Hepatocyte (in vitro differentiated cells): Measurements from ENCODE around the gene C1orf87.

Source experiments
- EZH2 ChIP-seq: fragments of 200-600 bp; sonication (generic); IDR thresholded peaks from 2 replicates; pipeline ENCODE4 v1.6.1; 2016; ENCODE audit warnings: antibody characterized with exemption, mild to moderate bottlenecking, borderline replicate concordance
- TF ChIP-seq, protein P1 (sequence below): fragments of 200-600 bp; sonication (generic); IDR thresholded peaks from 2 replicates; pipeline ENCODE4 v1.5.1; 2016; ENCODE audit warnings: antibody characterized with exemption, mild to moderate bottlenecking; ENCODE audit not compliant: poor library complexity

DNA sequence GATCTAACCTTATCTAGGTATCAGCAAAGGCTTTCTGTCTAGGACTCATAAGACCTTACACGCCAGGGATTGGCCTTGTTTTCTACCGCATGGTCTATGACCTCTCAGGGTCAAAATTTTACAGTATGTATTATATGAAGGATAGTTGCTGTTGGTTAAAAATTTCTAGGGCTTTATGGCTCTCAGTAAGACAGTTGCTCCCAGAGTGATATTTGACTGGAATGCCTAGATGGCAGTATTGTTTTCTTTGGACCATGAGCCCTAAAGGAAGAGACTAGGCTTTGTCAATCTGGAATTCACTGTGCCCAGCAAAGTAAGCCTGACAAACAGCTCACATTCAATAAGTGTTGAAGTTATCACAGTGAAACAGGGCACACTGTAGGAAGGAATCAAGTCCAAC is 37.6 kb downstream of the C1orf87 start:
- TF ChIP-seq, protein P1, sequence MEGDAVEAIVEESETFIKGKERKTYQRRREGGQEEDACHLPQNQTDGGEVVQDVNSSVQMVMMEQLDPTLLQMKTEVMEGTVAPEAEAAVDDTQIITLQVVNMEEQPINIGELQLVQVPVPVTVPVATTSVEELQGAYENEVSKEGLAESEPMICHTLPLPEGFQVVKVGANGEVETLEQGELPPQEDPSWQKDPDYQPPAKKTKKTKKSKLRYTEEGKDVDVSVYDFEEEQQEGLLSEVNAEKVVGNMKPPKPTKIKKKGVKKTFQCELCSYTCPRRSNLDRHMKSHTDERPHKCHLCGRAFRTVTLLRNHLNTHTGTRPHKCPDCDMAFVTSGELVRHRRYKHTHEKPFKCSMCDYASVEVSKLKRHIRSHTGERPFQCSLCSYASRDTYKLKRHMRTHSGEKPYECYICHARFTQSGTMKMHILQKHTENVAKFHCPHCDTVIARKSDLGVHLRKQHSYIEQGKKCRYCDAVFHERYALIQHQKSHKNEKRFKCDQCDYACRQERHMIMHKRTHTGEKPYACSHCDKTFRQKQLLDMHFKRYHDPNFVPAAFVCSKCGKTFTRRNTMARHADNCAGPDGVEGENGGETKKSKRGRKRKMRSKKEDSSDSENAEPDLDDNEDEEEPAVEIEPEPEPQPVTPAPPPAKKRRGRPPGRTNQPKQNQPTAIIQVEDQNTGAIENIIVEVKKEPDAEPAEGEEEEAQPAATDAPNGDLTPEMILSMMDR = peak; percentile 18
- TF ChIP-seq EZH2 = no peak
